Colonic mucosa (tissue), 4 donors: Measurements from ENCODE around the gene MACROD1. TPM values are rescaled to one million over a fixed set of nuclear protein-coding genes. Genes with fewer than 3 reads are reported as not detected.

ENCODE experiments used
- DNase-seq: peaks from one replicate; pipeline ENCODE4 v3.0.0-alpha.2; 2020
- H3K27ac ChIP-seq: fragments of 200-600 bp; one replicate; pipeline ENCODE4 v1.8.0; 2021
- H3K27me3 ChIP-seq: fragments of 200-600 bp; one replicate; pipeline ENCODE4 v1.8.0; 2021
- H3K36me3 ChIP-seq: fragments of 200-600 bp; one replicate; pipeline ENCODE4 v1.8.0; 2021
- H3K4me1 ChIP-seq: fragments of 200-600 bp; one replicate; pipeline ENCODE4 v1.8.0; 2021; ENCODE audit warnings: mild to moderate bottlenecking
- H3K4me3 ChIP-seq: fragments of 200-600 bp; one replicate; pipeline ENCODE4 v1.8.0; 2021
- H3K9ac ChIP-seq, 2 donors: one replicate each; pipeline ENCODE4 v1.7.0; 2013; ENCODE audit warnings: control low read depth in 2 of 2, low read depth in 2 of 2, low read length in 2 of 2
- H3K9me3 ChIP-seq: fragments of 200-600 bp; one replicate; pipeline ENCODE4 v1.8.0; 2021
- CTCF ChIP-seq: fragments of 200-600 bp; IDR thresholded peaks from one replicate; pipeline ENCODE4 v1.8.0; 2022; ENCODE audit warnings: antibody characterized with exemption, mild to moderate bottlenecking
- intact Hi-C: fragments of 100-400 bp; cut with DNase I; formaldehyde crosslinking; loops from one replicate; pipeline ENCODE4 v1.14.1; 2022
- total RNA-seq, 2 donors: library from RNA; stranded (reverse); fragmentation: NEBNext Ultra II Directional in 1 of 2; extraction: Animal tissue kit (Norgen Biotek cat#: 25700) in 1 of 2; gene quantifications; one replicate each; pipeline ENCODE4 v1.2.1, GENCODE V29; 2021
- donor health status: healthy.
- donor health status: DM: no; HTN: no; CAD: no.
- donor health status: DM: no; HTN: no; CAD: no.

The MACROD1 gene
- total RNA-seq, 2 donors from 2014 or later, result 18.6 to 22.9 TPM

- Histone ChIP-seq H3K9ac (no peak overlapping the region), H3K27me3 (no peaks in the 10 kb centered on the region), H3K27ac (no peak overlapping the region), H3K9me3 (no peaks in the 10 kb centered on the region), H3K4me3 (no peak overlapping the region), H3K4me1 (no peaks in the 10 kb centered on the region), H3K36me3 (no peaks in the 10 kb centered on the region)
- no peak for DNase-seq
- intact Hi-C loops, result no loop called here
- no peak for TF ChIP-seq CTCF
Measured at GRCh38 chr11:64043545-64043944, 122.4 kb downstream of the MACROD1 start.

GRCh38 chr11:64042301-64042700 is 123.6 kb downstream of the MACROD1 start:
- no peak overlapping the region for H3K27ac ChIP-seq
- H3K9ac ChIP-seq, result no peak overlapping the region
- no peak for TF ChIP-seq CTCF
- intact Hi-C loops, result no loop called here
- no peaks in the 10 kb centered on the region for H3K4me1 ChIP-seq
- no peak for DNase-seq
- H3K9me3 ChIP-seq, result no peaks in the 10 kb centered on the region
- H3K4me3 ChIP-seq, result no peak overlapping the region
- no peaks in the 10 kb centered on the region for H3K36me3 ChIP-seq
- H3K27me3 ChIP-seq, result peaks cover 3% of the 10 kb centered on the region

- Histone ChIP-seq H3K27ac (no peak overlapping the region), H3K36me3 (no peaks in the 10 kb centered on the region), H3K4me3 (no peak overlapping the region), H3K9me3 (no peaks in the 10 kb centered on the region), H3K27me3 (peaks cover 7% of the 10 kb centered on the region), H3K4me1 (no peaks in the 10 kb centered on the region), H3K9ac (no peak overlapping the region)
- TF ChIP-seq CTCF, result no peak
- DNase-seq, result no peak
- intact Hi-C loops, result no loop called here
Measured at GRCh38 chr11:64041846-64042245, 124.1 kb downstream of the MACROD1 start.

GRCh38 chr11:64040684-64041322 is 125.1 kb downstream of the MACROD1 start:
- Histone ChIP-seq H3K9me3 (no peaks in the 10 kb centered on the region), H3K9ac (no peak overlapping the region), H3K27me3 (peaks cover 17% of the 10 kb centered on the region), H3K36me3 (no peaks in the 10 kb centered on the region), H3K4me1 (peaks cover 6% of the 10 kb centered on the region), H3K27ac (no peak overlapping the region), H3K4me3 (no peak overlapping the region)
- intact Hi-C loops, result no loop called here
- peak; percentile 16 for TF ChIP-seq CTCF
- no peak for DNase-seq

GRCh38 chr11:64039012-64039665 is 126.8 kb downstream of the MACROD1 start:
- H3K27ac ChIP-seq, result no peak overlapping the region
- peaks cover 30% of the 10 kb centered on the region for H3K27me3 ChIP-seq
- no peak for DNase-seq
- H3K4me1 ChIP-seq, result peaks cover 6% of the 10 kb centered on the region
- intact Hi-C loops, result no loop called here
- H3K36me3 ChIP-seq, result no peaks in the 10 kb centered on the region
- H3K9ac ChIP-seq, result no peak overlapping the region
- TF ChIP-seq CTCF, result no peak
- no peak overlapping the region for H3K4me3 ChIP-seq
- no peaks in the 10 kb centered on the region for H3K9me3 ChIP-seq
